ENCODE data around the gene COL9A3. TPM values are rescaled to one million over a fixed set of nuclear protein-coding genes. Genes with fewer than 3 reads are reported as not detected.

Gene COL9A3
- total RNA-seq, 1 experiment from 2014 or later, result 150 TPM

GRCh38 chr20:62885046-62885895 is 68.4 kb downstream of the COL9A3 start:
- no peak overlapping the region for H3K27ac ChIP-seq (ENCODE audit: insufficient read length, low read depth, low read length)
- no peak overlapping the region for H2BK12ac ChIP-seq (ENCODE audit: insufficient read length, low read depth, low read length)
- H3T11ph ChIP-seq (ENCODE audit: low read length), result no peak overlapping the region
- H3K9me3 Mint-ChIP-seq, result no peaks in the 10 kb centered on the region
- no peaks in the 10 kb centered on the region for H3K79me1 ChIP-seq (ENCODE audit: insufficient read depth, low read depth, low read length, poor library complexity, severe bottlenecking)
- no peak overlapping the region for H2AK5ac ChIP-seq (ENCODE audit: insufficient read length, low read length)
- H3K14ac ChIP-seq (ENCODE audit: insufficient read depth, low read length), result no peak overlapping the region
- no peak overlapping the region for H4K91ac ChIP-seq (ENCODE audit: insufficient read length, low read depth, low read length)
- peak overlapping the region in 1 of 3 experiments; percentile 44; a peak in 3 of 7 replicates for H3K27ac Mint-ChIP-seq
- H3K27me3 ChIP-seq (ENCODE audit: insufficient read depth, low read length), result no peaks in the 10 kb centered on the region
- no peak overlapping the region for H2BK15ac ChIP-seq (ENCODE audit: low read depth, low read length)
- peaks cover 30 to 72% (median 41%) of the 10 kb centered on the region in 3 experiments for H3K36me3 Mint-ChIP-seq (ENCODE audit: insufficient read depth in 1 of 3, low read depth in 3 of 3)
- H3K9ac ChIP-seq (ENCODE audit: extremely low read depth, insufficient read length, low read length), result no peak overlapping the region
- no peaks in the 10 kb centered on the region for H3K23me2 ChIP-seq (ENCODE audit: insufficient read length, low read depth, low read length, poor library complexity, severe bottlenecking)
- peaks cover 24 to 31% of the 10 kb centered on the region in 2 experiments for H3K4me1 Mint-ChIP-seq
- H2BK5ac ChIP-seq (ENCODE audit: insufficient read length, low read length), result no peak overlapping the region
- TF ChIP-seq CTCF (conservative IDR thresholded peaks at IDR 0.05), result no peak
- no peaks in the 10 kb centered on the region for H4K20me1 ChIP-seq (ENCODE audit: control insufficient read depth, insufficient read depth, insufficient read length)
- no peaks in the 10 kb centered on the region for H3K79me2 ChIP-seq (ENCODE audit: insufficient read depth, low read length)
- H3K9me3 ChIP-seq (ENCODE audit: control insufficient read depth, low read depth, low read length), result no peaks in the 10 kb centered on the region
- H3K4me3 Mint-ChIP-seq, result no peak overlapping the region; a peak in 1 of 5 replicates
- no CpG with 5 or more reads among the region's 20 CpGs for WGBS (ENCODE audit: extremely low coverage, insufficient read length, low lambda C conversion rate)
- no peak overlapping the region for H2BK120ac ChIP-seq (ENCODE audit: low read depth, low read length, poor library complexity, severe bottlenecking)
- H2BK20ac ChIP-seq (ENCODE audit: low read depth, low read length, poor library complexity, severe bottlenecking), result no peak overlapping the region
- no peak for DNase-seq
- H3K4me1 ChIP-seq (ENCODE audit: insufficient read depth, low read length), result no peaks in the 10 kb centered on the region; the same call in 1 of the 2 replicates
- H3K4me2 ChIP-seq (ENCODE audit: insufficient read depth, insufficient read length, low read length), result no peak overlapping the region
- no peak overlapping the region for H4K5ac ChIP-seq (ENCODE audit: insufficient read length, low read depth, low read length)
- no peak overlapping the region for H2AFZ ChIP-seq (ENCODE audit: low read length)
- no peak overlapping the region for H3K56ac ChIP-seq (ENCODE audit: insufficient read length, low read depth, low read length)
- no peak overlapping the region for H4K8ac ChIP-seq (replicated peaks; ENCODE audit: insufficient read length, low read depth, low read length)
- H3K18ac ChIP-seq (ENCODE audit: insufficient read length, low read depth, low read length), result no peak overlapping the region
- no peaks in the 10 kb centered on the region for H3K27me3 Mint-ChIP-seq (ENCODE audit: low read depth)
- H3K23ac ChIP-seq (ENCODE audit: insufficient read length, low read depth, low read length), result no peak overlapping the region
- H3K4ac ChIP-seq (ENCODE audit: low read depth, low read length), result no peak overlapping the region

Data from H9 (cell line).